Activated T-helper 1 cell treated with Interleukin-2 at 50 U/mL for 16 hours (primary cell): ENCODE results near the gene TAAR1.
"Not testable (repeated sequence)": the region's sequence is repeated elsewhere in the genome, so short reads cannot be mapped to it uniquely, and the experiment has no call there.

ENCODE experiments used
- DNase-seq: peaks from one replicate; pipeline ENCODE4 v3.0.0-alpha.2; 2020; ENCODE audit warnings: low read depth

The TAAR1 gene

GRCh38 chr6:132661906-132662305 lies 2.9 kb upstream of the TAAR1 start:
- DNase-seq: no peak

GRCh38 chr6:132651062-132651461 lies 7.9 kb downstream of the TAAR1 start:
- DNase-seq: no peak

- DNase-seq: no peak
Measured at GRCh38 chr6:132650429-132650828, 8.6 kb downstream of the TAAR1 start.

- no peak for DNase-seq
Measured at GRCh38 chr6:132648828-132649227, 10.2 kb downstream of the TAAR1 start.

- DNase-seq: no peak
Measured at GRCh38 chr6:132648356-132648755, 10.6 kb downstream of the TAAR1 start.

- no peak for DNase-seq
Measured at GRCh38 chr6:132643547-132643946, 15.4 kb downstream of the TAAR1 start.

- not testable (repeated sequence) for DNase-seq
Measured at GRCh38 chr6:132637135-132637534, 21.8 kb downstream of the TAAR1 start.

GRCh38 chr6:132635906-132636305 lies 23.1 kb downstream of the TAAR1 start:
- DNase-seq: not testable (repeated sequence)

GRCh38 chr6:132635288-132635687 lies 23.7 kb downstream of the TAAR1 start:
- not testable (repeated sequence) for DNase-seq

GRCh38 chr6:132634796-132635195 lies 24.2 kb downstream of the TAAR1 start:
- DNase-seq: no peak

- DNase-seq: no peak
Measured at GRCh38 chr6:132633362-132633761, 25.6 kb downstream of the TAAR1 start.

- DNase-seq: no peak
Measured at GRCh38 chr6:132624175-132624574, 34.8 kb downstream of the TAAR1 start, which contains the start of gene TAAR2. TSS of gene TAAR2 (minus strand) at chr6:132624275. CDS start at chr6:132624275, 0 bp downstream.

GRCh38 chr6:132623106-132623845 lies 35.7 kb downstream of the TAAR1 start:
- no peak for DNase-seq

GRCh38 chr6:132616677-132617076 lies 42.3 kb downstream of the TAAR1 start:
- no peak for DNase-seq

GRCh38 chr6:132614554-132614953 lies 44.4 kb downstream of the TAAR1 start:
- no peak for DNase-seq

- no peak for DNase-seq
Measured at GRCh38 chr6:132612449-132613108, 46.4 kb downstream of the TAAR1 start.

GRCh38 chr6:132611616-132612015 lies 47.4 kb downstream of the TAAR1 start:
- DNase-seq: no peak

GRCh38 chr6:132607544-132608233 lies 51.3 kb downstream of the TAAR1 start:
- no peak for DNase-seq

- no peak for DNase-seq
Measured at GRCh38 chr6:132604635-132605152, 54.3 kb downstream of the TAAR1 start.

GRCh38 chr6:132600900-132601299 lies 58.1 kb downstream of the TAAR1 start:
- DNase-seq: not testable (repeated sequence)

GRCh38 chr6:132598473-132598872 lies 60.5 kb downstream of the TAAR1 start:
- no peak for DNase-seq

GRCh38 chr6:132596201-132596600 lies 62.8 kb downstream of the TAAR1 start:
- no peak for DNase-seq
